DOHH2 (cell line): ENCODE measurements around the gene PRDM16.

Source experiments
- CTCF ChIP-seq: fragments of 200-600 bp; sonication (generic); IDR thresholded peaks from one replicate; pipeline ENCODE4 v1.5.1; 2014; ENCODE audit warnings: antibody characterized with exemption, mild to moderate bottlenecking, low read depth, low read length; ENCODE audit not compliant: poor library complexity, severe bottlenecking
- EZH2phosphoT487 ChIP-seq: fragments of 200-600 bp; sonication (generic); IDR thresholded peaks from 2 replicates; pipeline ENCODE4 v1.6.1; 2017; ENCODE audit warnings: borderline replicate concordance, mild to moderate bottlenecking, antibody characterized with exemption, low read length, moderate library complexity, mixed read lengths

DNA sequence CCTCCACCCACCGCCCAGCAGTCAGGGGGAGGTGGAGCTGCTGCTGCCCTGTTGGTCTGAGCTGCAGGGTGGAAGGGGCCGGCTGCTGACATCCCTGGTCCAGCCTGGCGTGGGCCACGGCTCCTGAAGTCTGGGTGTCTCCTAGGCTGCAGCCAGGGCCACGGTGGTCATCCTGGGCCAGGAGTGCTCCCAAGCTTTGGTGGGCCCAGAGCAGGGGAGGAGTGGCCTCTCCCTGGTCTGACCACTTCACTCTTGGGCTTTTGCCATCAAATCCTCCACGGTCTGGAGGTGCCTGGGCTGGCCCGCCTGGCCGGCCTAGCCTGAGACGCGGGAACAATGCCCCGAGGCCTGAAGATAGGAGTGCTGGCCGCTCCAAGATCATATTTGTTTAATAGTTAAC lies 5.8 kb downstream of the PRDM16 start:
- TF ChIP-seq CTCF (no peak), EZH2phosphoT487 (no peak)
